HG03097 (cell line): Measurements from ENCODE around the gene CALHM3.

Experiments
- ATAC-seq: cut with Tn5 transposase; IDR thresholded peaks from one replicate; pipeline ENCODE4 v1.9.1; 2021; ENCODE audit not compliant: unreplicated experiment, low FRiP score

Gene CALHM3

DNA sequence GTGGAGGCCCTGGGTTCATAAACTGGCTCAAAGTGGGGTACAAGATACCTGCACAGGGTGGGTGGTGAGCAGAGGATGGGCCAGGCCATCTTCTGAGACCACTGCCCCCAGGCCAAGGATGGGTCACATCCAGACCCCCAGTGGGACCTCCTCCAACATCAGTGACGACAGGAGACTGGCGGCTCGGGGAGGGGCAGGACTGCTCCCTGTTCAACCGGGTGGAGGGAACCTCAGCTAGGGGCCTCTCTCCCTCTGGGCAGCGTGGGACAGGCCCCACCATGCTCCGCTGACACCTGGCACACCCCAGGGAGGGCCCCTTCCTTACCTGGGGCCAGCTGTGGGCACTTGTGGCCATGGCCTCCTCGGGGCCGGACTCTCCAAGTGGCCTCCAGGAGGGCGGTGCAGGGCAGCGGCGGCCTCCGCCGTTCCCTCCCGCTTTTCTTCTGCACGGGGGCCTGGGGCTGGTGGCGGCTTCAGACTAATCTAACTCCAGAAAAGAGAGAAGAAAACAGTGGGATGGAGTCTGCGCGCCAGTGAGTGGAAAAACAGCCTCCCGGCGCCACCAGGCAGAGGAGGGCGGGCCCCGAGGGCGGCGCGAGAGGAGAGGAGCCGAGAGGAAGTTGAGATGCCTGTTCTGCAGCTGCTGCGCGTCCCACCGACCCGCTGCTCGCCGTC, 27.1 kb downstream of the CALHM3 start, which contains the start of gene CALHM2:
TSS of gene CALHM2 (minus strand) at position 540 of the 675 bp plus-strand sequence. CDS start 2,429 bp downstream, outside the sequence.
- ATAC-seq, result no peak

DNA sequence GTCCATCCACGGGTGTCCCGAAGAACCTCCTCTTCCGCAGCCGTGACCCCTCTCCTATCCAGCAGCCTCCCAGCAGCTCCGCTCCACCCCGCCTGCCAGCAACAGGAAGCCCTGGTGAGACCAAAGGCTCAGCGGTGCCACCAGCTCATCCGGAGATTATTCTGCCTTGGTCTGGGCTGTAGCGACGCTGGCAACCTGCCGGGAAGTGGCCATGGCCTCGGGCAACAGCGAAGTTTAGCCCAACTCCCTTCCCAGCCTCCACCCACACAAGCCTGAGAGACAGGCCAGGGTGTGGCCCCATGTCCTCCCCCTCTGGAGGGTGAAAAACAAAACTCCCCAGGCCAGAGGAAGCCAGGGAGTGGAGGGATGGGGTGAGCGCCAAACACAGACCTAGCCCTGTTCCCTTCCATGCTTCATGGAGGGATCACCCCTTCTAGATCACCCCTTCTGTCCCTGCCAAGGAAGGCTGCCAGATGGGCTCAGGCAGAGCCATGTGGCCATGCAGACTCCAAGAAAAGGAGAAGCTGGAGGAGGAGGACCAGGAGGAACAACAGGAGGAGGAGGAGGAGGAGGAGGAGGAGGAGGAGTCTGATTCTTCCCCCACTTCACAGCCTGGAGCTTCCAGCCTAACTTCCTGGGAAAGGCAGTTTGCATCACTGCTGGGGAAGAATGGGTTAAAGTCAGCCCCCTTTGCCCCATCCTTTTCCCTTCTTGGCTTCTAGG, 27.8 kb downstream of the CALHM3 start:
- ATAC-seq, result no peak

DNA sequence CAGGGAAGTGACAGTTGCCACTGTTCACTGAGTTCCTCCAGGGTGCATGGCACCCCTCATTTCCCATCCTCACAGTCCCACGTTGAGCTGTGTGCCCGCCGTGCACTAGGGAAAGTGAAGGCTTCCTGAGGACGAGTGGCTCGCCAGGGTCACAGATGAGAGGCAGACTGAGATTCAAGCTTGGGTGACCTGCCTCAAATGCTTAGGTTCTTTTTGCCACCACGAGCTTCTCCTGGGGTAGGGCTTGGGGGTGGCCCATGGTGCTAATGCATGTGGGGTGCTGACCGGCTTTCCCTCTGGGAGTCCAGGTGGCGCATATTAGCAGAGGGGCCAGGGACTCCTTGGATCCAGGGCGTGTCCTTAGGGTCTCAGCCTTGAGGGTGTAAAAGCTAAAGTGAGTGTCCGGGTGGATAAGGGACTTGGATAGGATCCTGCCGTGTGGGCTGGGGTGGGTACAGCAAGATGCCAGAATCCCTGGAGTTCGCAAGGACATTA, 28.8 kb downstream of the CALHM3 start:
- no peak for ATAC-seq

DNA sequence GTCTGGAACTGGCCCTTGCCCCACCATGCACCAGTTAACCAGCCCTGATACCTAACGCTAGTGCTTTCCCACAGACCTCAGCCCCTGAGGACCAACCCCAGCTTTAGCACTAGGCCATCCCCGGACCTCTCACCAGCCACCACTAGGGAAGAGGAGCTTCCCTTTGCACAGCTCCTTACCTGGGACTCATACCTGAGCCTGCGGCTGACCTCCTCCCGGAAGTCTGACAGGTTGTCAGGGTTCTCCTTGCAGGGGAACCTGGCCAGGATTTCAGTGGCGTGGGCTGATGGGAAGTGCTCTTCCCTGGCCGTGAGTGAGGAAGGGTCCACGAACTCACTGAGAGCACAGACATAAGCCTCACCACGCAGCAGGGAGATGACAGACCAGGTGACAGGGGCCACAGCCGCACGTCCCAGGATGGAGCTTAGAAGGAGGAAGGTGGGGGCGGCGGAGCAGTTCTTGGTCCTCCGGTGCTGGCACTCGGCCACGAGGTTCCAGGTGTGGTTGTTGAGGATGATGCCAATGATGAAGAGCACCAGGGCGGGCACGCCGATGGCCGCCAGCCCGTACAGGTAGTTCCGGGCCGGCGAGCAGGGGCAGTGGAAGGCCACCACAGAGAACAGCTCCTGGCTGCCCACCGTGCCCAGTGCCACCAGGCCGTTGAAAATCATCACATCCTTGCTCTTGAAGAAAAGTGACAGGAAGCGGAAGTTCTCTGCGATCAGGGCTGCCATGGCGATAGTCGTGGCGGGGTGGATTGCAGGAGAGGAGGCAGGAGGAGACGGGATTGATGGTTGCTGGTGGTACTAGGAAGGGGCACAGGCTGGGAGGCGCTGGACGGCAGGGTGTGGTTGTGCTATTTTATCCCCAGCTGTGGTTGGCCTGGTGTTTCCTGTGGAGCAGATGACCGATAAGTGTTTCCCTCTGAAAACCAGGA, 29.6 kb downstream of the CALHM3 start:
- ATAC-seq, result no peak

DNA sequence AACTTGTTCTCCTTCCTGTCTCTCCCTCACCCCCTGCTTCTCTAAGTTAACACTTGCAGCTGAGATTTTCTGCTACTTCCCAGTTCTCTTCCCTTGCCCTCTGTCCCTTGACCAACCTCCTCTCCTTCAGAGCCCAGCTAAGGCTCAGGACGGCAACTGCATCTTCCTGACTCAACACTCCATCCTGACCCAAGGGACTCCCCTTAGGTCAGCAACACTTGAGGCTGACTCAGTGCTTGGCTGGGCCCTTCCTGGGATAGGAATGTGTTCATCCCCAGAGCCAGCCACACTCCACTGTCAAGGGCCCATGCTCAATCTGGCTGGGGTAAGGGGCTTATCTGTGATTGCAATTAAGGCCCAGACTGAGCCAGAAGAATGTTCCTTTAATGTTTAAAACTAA, 30.3 kb downstream of the CALHM3 start:
- no peak for ATAC-seq

DNA sequence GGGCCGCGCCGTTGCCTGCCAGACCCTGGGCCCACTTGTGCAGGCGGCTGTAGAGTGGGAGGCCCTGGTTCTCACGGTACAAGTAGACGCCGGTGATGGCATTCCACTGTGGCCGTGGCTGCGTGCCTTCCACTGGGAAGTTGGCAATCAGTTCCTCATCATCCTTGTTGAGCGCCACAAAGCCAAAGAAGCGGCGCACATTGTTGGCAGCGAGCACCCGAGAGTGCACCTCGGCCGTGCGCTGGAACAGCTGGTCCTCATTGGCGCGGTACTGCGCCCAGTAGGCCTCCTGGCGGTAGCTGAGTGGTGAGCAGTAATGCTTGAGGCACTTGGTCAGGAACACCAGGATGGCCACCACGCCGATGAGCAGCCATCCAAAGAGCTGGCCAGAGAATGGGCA, 31.9 kb downstream of the CALHM3 start:
- ATAC-seq, result no peak

DNA sequence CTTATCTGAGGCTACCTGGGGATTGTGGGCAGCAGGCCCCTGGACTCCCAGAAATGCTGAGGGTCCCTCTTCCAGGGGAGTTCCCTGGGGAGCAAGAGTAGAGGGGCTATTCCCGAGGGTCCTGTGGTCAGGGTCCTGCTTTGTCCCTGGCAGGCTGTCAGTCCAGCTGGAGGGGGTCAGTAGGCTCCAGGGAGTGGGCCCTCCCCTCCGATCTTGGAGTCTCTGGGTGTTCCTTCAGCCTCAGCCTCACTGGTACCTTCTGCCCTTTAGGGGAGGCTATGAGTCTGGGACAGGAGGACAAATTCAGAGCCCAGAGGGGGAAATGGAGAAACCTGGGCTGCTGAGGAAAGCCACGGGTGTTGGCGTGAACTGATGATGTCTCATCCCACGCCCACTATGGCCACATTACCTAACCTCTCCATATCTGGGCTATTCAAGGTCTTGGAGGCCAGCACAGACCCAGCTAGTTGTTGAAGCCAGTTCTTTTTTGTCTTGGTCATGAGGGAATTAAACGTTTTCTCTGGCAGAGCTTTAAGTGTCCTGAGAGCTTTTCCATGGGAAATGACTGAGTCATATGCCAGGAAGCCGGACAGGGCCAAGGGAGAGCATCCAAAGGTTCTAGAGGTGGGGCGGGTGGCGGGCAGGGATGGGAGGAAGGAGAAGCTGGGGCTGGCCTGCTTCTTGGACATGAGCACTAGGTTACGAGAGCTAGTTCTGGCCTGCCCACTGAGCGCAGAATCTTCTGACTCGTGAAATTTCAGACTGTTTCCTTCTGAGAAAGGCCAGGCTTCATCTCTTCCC, 33.1 kb downstream of the CALHM3 start:
- ATAC-seq, result no peak

DNA sequence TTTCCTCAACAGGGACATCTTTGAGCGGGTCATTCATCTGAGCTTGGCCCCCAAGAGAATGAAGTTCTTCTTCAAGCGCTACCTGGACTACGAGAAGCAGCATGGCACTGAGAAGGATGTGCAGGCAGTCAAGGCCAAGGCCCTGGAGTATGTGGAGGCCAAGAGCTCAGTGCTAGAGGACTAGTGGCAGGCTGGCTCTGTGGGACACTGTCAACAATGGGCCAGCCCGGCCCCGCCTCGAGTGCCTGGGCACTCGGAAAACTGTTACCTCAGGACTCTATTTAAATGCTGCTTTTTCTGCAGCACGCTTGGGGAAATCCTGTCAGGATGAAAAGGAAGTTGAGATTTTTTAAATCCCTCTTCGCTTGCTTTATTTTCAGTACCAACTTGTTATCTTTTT, 33.7 kb downstream of the CALHM3 start:
- no peak for ATAC-seq

DNA sequence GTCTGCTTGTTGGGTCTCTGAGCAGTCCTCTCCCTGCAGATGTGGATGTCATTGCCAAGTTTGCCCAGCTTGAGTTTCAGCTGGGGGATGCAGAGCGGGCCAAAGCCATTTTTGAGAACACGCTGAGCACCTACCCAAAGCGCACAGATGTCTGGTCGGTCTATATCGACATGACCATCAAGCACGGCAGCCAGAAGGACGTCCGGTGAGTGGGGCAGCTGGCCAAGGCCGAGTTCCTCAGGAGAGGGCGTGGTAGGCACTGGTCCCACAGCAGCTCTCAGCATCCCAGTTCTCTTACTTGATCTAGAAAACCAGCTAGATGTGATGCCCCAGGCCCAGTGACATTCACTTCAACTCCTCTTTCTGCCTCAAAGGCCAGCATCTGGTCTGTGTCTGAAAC, 34.6 kb downstream of the CALHM3 start:
- ATAC-seq, result no peak

DNA sequence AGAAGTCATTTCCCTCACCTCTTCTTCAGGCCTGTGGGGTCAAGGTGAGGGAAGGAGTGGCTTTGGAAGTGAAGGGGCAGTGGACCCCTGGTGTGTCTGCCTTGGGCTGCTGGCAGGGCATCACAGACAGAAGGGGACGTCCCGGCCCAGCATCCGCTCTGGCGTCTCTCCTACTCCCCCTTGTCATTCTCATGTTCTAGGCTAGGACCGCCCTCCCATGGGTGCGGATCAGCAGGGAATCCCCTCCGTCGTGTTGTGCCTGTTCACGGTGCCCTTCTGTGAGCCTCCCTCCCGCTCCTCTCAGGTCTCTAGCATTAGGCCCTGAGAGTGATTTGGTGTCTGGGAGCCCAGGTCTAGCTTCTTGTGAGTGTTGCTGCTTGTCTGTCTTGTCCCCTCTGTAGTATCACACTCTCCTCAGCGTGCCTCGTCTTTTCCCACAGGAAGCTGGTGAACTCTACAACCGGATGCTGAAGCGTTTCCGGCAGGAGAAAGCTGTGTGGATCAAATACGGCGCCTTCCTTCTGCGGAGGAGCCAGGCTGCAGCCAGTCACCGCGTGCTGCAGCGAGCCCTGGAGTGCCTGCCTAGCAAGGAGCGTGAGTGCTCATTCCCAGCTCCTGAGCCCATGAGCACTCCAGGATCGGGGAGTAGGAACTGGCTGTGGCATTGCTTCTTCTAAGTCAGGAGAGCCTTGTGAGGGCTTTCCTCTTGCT, 35.4 kb downstream of the CALHM3 start:
- ATAC-seq, result no peak

DNA sequence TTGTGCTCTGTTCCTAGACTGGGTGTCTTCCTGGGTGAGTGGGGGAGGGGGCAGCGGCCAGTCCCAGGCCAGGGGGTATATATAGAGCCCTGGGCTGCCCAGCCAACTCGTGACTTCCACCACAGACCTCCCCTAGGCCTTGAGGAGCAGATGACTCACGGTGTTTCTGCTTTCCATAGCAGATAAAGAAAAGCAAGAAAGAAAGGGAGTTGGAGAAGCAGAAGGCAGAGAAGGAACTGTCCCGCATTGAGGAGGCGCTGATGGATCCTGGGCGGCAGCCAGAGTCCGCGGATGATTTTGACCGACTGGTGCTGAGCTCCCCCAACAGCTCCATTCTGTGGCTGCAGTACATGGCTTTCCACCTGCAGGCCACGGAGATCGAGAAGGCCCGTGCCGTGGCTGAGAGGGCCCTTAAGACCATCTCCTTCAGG, 37.0 kb downstream of the CALHM3 start:
- no peak for ATAC-seq

DNA sequence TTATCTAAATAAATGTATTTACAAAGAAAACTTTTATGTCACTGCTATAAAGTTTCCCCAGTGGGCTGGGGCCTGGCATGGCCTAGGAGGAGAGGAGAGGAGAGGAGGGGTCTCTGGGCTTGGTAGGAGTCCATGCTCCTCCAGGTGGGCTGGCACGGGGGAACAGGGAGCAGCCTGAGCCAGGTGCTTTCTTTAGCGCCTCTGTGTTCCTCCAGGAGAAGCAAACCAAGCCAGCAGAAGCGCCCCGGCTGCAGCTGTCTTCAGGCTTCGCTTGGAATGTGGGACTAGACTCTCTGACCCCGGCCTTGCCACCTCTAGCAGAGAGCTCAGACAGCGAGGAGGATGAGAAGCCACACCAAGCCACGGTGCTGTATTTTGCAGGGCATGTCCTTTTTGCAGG, 37.4 kb downstream of the CALHM3 start:
- no peak for ATAC-seq

DNA sequence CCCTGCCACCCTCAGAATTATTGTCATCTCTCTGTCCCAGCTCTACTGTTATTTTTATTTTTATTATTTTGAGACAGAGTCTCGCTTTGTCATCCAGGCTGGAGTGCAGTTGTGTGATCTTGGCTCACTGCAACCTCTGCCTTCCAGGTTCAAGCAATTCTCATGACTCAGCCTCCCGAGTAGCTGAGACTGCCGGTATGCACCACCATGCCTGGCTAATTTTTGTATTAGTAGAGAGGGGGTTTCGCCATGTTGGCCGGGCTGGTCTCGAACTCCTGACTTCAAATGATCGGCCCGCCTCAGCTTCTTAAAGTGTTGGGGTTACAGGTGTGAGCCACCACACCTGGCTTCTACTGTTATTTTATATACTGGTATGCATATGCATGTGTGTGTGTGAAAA, 37.8 kb downstream of the CALHM3 start:
- ATAC-seq, result no peak

DNA sequence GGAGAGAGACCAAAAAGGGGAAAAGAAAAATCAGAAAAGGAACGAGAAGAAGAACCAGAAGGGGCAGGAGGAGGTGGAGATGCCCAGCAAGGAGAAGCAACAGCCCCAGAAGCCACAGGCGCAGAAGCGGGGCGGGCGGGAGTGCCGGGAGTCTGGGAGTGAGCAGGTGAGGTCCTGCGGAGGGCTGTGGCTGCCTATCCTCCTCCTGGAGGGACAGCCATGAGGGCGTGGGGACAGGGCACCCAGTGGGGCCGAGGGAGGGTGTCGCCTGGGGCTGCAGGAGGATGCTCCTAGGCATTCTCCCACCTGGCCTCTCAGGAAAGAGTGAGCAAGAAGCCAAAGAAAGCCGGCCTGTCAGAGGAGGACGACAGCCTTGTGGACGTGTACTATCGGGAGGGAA, 38.6 kb downstream of the CALHM3 start:
- ATAC-seq, result no peak

DNA sequence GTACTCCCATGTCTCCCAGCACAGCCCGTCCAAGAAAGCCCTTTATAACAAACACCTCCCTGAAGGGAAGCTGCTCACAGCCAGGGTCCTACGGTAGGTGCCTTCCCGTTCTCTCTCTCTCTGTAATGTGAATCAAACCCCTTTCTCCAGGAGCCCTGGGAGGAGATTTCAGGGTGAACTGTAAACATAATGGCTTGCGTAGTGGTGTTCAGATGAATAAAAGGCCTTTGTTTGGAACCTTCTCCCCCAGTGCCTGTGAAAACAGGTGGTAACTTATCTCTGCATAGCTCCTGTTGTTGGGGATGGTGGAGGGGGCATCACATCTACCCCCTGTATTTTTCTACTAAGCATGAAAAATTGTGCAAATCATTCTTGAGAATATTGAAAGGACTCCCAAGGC, 39.3 kb downstream of the CALHM3 start:
- ATAC-seq, result no peak

DNA sequence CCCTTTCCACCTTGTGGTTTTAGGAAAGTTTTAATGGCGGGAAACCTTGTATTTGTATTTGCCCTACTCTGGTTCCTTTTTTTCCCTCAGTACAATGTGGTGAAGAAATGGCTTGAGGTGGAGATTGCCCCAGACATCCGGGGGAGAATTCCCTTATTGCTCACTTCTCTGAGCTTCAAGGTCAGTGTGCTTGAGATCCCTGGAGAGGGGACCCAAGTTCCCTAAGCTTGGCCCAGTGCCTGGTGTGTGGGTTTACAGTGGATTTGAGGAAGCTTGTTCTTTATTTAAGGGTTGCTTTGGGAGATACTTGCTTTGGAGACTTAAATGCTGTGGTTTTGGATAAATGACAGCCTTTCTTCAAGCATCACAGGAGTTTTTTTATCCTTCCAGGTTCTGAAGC, 45.2 kb downstream of the CALHM3 start:
- ATAC-seq, result no peak

DNA sequence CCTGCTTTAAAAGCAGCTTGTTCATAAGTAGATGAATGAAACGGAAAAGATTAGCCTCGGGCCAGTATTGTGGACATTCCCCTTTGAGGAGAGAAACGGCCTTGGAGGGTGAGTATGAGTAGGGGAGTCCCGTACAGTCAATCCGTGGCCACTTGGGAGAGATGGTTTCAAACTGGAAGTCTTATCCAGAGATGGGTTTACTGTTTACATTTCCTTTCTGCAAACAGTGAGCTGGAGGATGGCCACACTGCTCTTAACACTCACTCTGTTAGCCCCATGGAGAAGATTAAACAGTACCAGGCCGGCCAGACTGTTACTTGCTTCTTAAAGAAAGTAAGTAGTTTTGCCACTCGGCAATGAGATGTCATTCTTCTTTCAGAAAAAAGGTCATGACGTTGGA, 47.1 kb downstream of the CALHM3 start:
- no peak for ATAC-seq

DNA sequence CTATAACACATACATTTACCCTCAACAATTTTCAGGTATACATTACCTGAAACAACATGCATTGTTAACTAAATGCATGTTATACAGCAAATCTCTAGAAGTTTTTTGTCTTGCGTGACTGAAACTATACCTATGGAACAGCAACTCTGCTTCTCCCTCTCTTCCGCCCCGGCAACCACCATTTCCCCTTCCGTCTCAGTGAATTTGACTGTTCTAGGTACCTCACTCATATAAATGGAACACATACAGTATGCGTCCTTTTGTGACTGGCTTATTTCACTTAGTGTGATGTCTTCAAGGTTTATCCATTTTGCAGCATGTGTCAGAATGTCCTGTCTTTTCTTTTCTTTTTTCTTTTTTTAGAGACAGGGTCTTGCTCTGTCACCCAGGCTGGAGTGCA, 49.4 kb downstream of the CALHM3 start:
- no peak for ATAC-seq

DNA sequence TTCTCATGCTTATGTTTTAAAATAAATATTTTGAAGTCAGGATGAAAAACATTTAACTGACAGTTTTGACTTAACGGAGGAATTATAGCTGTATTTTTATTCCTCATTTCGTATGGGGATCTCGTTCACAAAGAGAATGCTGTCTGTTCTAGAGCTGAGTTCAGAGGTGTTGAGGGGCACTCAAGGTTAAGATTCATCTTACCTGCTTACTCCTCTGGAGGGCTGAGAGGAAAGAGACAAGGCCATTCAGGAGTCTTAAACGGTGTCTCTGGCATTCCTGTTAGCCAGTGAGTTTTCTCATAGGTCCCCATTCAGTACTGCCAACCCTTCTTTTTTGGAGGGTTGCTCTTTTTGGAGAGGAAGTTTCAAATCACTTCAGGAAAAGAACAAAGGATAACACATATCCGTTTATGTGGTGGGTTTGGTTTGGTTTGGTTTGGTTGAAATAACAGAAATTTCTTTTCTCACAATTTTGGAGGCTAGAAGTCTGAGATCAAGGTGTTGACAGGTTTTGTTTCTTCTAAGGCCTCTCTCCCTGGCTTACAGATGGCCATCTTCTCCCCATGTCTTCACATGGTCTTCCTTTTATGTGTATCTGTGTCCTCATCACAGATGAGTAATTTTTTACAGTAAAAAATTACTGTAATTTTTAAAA, 49.9 kb downstream of the CALHM3 start:
- no peak for ATAC-seq
